K562 (cell line): ENCODE data around the gene CACNA2D3. TPM values are rescaled to one million over a fixed set of nuclear protein-coding genes. Genes with fewer than 3 reads are reported as not detected.

ENCODE experiments used
- ATAC-seq: fragments of 200-7000 bp; cut with Tn5 transposase; 3 replicates; pipeline ENCODE4 v1.9.1; 2020; ENCODE audit warnings: moderate library complexity
- BruUV-seq: library from RNA; stranded (reverse); fragments of 400-500 nt; replicated peaks from 2 replicates; lab custom pipeline; 2021; lab: Mats Ljungman, UMichigan
- CTCF ChIA-PET: fragments of 300-600 bp; formaldehyde crosslinking; extraction: SDS; loops from one replicate; lab custom pipeline; 2021; ENCODE audit warnings: low intra/inter-chr PET ratio; lab: Yijun Ruan, JAX
- POLR2A ChIA-PET: fragments of 300-600, 350-650 bp; sonication (Branson Sonifier 250); formaldehyde crosslinking; extraction: SDS; loops from one replicate; lab custom pipeline; 2021; ENCODE audit warnings: antibody characterized with exemption, inconsistent platforms; lab: Yijun Ruan, JAX
- DNase-seq, 4 experiments: peaks; one replicate each; pipeline versions ENCODE4 v3.0.0 to v3.0.0-alpha.2; 2011 to 2018; ENCODE audit warnings: low spot score in 3 of 4, mixed read lengths in 3 of 4; ENCODE audit errors: extremely low read depth in 1 of 4
- FAIRE-seq: peaks from 2 replicates; lab custom pipeline; 2011; peaks lifted over from hg19 to GRCh38; lab: Jason Lieb, UNC
- H2AFZ ChIP-seq: 2 replicates; pipeline ENCODE4 v1.6.0; 2011; ENCODE audit warnings: low read depth, low read length, control low read depth, inconsistent platforms
- H3K27ac ChIP-seq: fragments of 200-600 bp; 3 replicates; pipeline ENCODE4 v1.8.0; 2011; ENCODE audit warnings: low read depth, mild to moderate bottlenecking, control low read depth, inconsistent platforms, low read length, moderate library complexity, mixed read lengths; ENCODE audit errors: extremely low read depth
- H3K27me3 ChIP-seq, 2 experiments: fragments of 300-600 bp in 1 of 2; 2 replicates in 1 of 2; 3 replicates in 1 of 2; pipeline versions ENCODE4 v1.6.0 to v1.8.0; 2011; ENCODE audit warnings: inconsistent platforms in 2 of 2, low read length in 2 of 2, mild to moderate bottlenecking in 1 of 2, mixed read lengths in 1 of 2, moderate library complexity in 1 of 2; ENCODE audit not compliant: control insufficient read depth in 2 of 2, insufficient read depth in 2 of 2
- H3K36me3 ChIP-seq: fragments of 300-600 bp; 3 replicates; pipeline ENCODE4 v1.8.0; 2011; ENCODE audit warnings: mild to moderate bottlenecking, low read length, inconsistent platforms; ENCODE audit not compliant: control insufficient read depth, insufficient read depth
- H3K4me1 ChIP-seq, 2 experiments: fragments of 200-600 bp in 1 of 2; replicated peaks in 1 of 2; 2 replicates in 1 of 2; 3 replicates in 1 of 2; pipeline versions ENCODE4 v1.5.1 to v1.8.0; 2011; ENCODE audit warnings: inconsistent platforms in 2 of 2, low read length in 2 of 2, mild to moderate bottlenecking in 1 of 2, mixed read lengths in 1 of 2, moderate library complexity in 1 of 2; ENCODE audit not compliant: control insufficient read depth in 2 of 2, insufficient read depth in 2 of 2
- H3K4me2 ChIP-seq: 2 replicates; pipeline ENCODE4 v1.6.1; 2011; ENCODE audit warnings: low read length, control low read depth, inconsistent platforms, mixed read lengths; ENCODE audit not compliant: insufficient read depth
- H3K4me3 ChIP-seq: fragments of 200-600 bp; sonication (generic), shearing (Covaris generic); 2 replicates; pipeline ENCODE4 v1.5.1; 2016; ENCODE audit warnings: control low read depth, inconsistent platforms
- H3K79me2 ChIP-seq: fragments of 200-600 bp; 3 replicates; pipeline ENCODE4 v1.8.0; 2011; ENCODE audit warnings: low read length, inconsistent platforms; ENCODE audit not compliant: control insufficient read depth, insufficient read depth
- H3K9ac ChIP-seq, 2 experiments: 2 replicates each; pipeline versions ENCODE4 v1.6.0 to v1.6.1; 2011; ENCODE audit warnings: low read depth in 2 of 2, low read length in 2 of 2, control low read depth in 1 of 2, inconsistent platforms in 1 of 2, mild to moderate bottlenecking in 1 of 2, mixed read lengths in 1 of 2; ENCODE audit not compliant: insufficient read depth in 1 of 2
- H3K9me1 ChIP-seq: one replicate; pipeline ENCODE4 v1.6.0; 2011; ENCODE audit warnings: inconsistent platforms, mild to moderate bottlenecking, low read length, moderate library complexity; ENCODE audit not compliant: control insufficient read depth, insufficient read depth
- H3K9me3 ChIP-seq: replicated peaks from 2 replicates; pipeline ENCODE4 v1.5.1; 2011; ENCODE audit warnings: low read depth, low read length, inconsistent platforms; ENCODE audit not compliant: control insufficient read depth, insufficient read depth
- H4K20me1 ChIP-seq: replicated peaks from 2 replicates; pipeline ENCODE4 v1.6.1; 2011; ENCODE audit warnings: low read length, inconsistent platforms, mixed read lengths; ENCODE audit not compliant: control insufficient read depth, insufficient read depth
- DNMT1 ChIP-seq: fragments of 450-650 bp; IDR thresholded peaks from 2 replicates; pipeline ENCODE4 v1.6.1; 2016; ENCODE audit warnings: antibody characterized with exemption, mild to moderate bottlenecking
- HDAC2 ChIP-seq: fragments of 450-650 bp; IDR thresholded peaks from 2 replicates; pipeline ENCODE4 v1.6.1; 2016; ENCODE audit warnings: mild to moderate bottlenecking
- MAFK ChIP-seq: IDR thresholded peaks from 2 replicates; pipeline ENCODE4 v1.6.1; 2011; ENCODE audit warnings: low read length, improper control_type of control experiment
- MBD2 ChIP-seq: sonication (generic); IDR thresholded peaks from 2 replicates; pipeline ENCODE4 v1.6.1; 2016; ENCODE audit warnings: low read depth, borderline replicate concordance
- MCM5 ChIP-seq: fragments of 450-650 bp; IDR thresholded peaks from 2 replicates; pipeline ENCODE4 v1.6.1; 2016; ENCODE audit warnings: low read depth
- NUFIP1 ChIP-seq: fragments of 450-650 bp; IDR thresholded peaks from 2 replicates; pipeline ENCODE4 v1.6.1; 2018; ENCODE audit not compliant: partially characterized antibody
- SRSF3 ChIP-seq: fragments of 200-400 bp; formaldehyde crosslinking; IDR thresholded peaks from 2 replicates; pipeline ENCODE4 v1.6.1; 2016; ENCODE audit warnings: mild to moderate bottlenecking, low read length, moderate library complexity; ENCODE audit not compliant: insufficient read depth
- ZNF224 ChIP-seq: sonication (generic); formaldehyde crosslinking; IDR thresholded peaks from 2 replicates; pipeline ENCODE4 v1.8.0; 2022; ENCODE audit warnings: mild to moderate bottlenecking, missing genetic modification reagents
- ZNF3 ChIP-seq: fragments of 250-450 bp; sonication (Bioruptor Pico); IDR thresholded peaks from 2 replicates; pipeline ENCODE4 v1.5.0; 2021; ENCODE audit warnings: mild to moderate bottlenecking, moderate library complexity
- ZNF644 ChIP-seq: fragments of 200-800 bp; sonication (Bioruptor generic); IDR thresholded peaks from 2 replicates; pipeline ENCODE4 v1.6.1; 2016; ENCODE audit warnings: low read depth, missing genetic modification characterization, missing compliant biosample characterization
- WGBS: fragments of 100-300 bp; shearing (Covaris generic); methylation state at CpG from one replicate; pipeline ENCODE4 v1.1.6; 2016; ENCODE audit warnings: low coverage, mixed read lengths; ENCODE audit not compliant: insufficient coverage; ENCODE audit errors: missing lambda C conversion rate; 5-methylcytosine and 5-hydroxymethylcytosine counted together
- in situ Hi-C: fragments of 300-500 bp; cut with MboI; formaldehyde crosslinking; loops from 4 replicates; pipeline ENCODE4 v1.15.0; 2018; ENCODE audit warnings: inconsistent platforms, mixed read lengths
- intact Hi-C: fragments of 100-400 bp; cut with micrococcal nuclease; formaldehyde crosslinking; loops from 2 replicates; pipeline ENCODE4 v1.14.2; 2022
- polyA plus RNA-seq, 8 experiments: library from polyadenylated mRNA; depleted of rRNA in 4 of 8; stranded (reverse) in 5 of 8; unstranded in 3 of 8; fragments of >200 nt; fragmentation: Nextera tagmentation in 2 of 8; fragmentation: Illumina TruSeq in 1 of 8; extraction: Ambion mirVana in 2 of 8; extraction: Trizol in 1 of 8; gene quantifications; 2 replicates each; pipeline versions ENCODE4 v1.2.1 to v1.2.3, GENCODE V29; 2011 to 2014; ENCODE audit warnings: inconsistent platforms in 1 of 8, missing spikeins in 1 of 8
- total RNA-seq, 7 experiments: library from RNA; depleted of rRNA in 6 of 7; stranded (reverse); fragments of >200 nt in 6 of 7; fragmentation: Illumina TruSeq in 2 of 7; extraction: Trizol in 2 of 7; gene quantifications; 2 replicates each; pipeline versions ENCODE4 v1.2.1 to v1.2.3, GENCODE V29; 2011 to 2021; ENCODE audit warnings: low replicate concordance in 1 of 7
- TF ChIP-seq, protein P1 (sequence below): fragments of 250-450 bp; sonication (Bioruptor Pico); IDR thresholded peaks from 2 replicates; pipeline ENCODE4 v1.4.0; 2020; ENCODE audit warnings: mild to moderate bottlenecking, moderate library complexity
- TF ChIP-seq, protein P2 (sequence below): fragments of 450-650 bp; formaldehyde crosslinking; IDR thresholded peaks from 2 replicates; pipeline ENCODE4 v1.4.0; 2020; ENCODE audit warnings: mild to moderate bottlenecking, moderate library complexity

CACNA2D3 gene
- total and polyA plus RNA-seq, 9 of the 15 experiments (the other 6 are each of a cell fraction or from before 2014, with no cell fraction given): 0.01 TPM; not detected in 8

DNA sequence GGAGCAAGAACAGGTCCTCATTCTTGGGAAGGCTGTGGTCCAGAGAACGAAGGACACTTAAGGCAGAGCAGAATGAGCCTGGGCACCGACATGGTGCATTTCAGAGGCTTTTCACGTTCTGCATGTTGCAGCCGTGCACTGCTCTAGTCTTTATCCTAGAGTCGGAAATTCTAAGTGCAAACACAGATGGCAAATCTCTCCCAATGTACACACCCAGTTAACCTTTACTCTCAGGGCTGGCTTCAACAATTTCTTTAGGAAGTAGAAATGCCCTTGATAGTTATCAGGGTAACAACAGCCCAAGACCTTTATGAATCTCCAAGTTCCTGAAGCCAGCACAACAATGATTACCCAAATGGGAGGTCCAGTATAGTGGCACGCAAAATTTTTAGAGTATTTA is 844.6 kb downstream of the CACNA2D3 start:
- in situ Hi-C loops (no loop called here), intact Hi-C loops (no loop called here)
- peaks cover 0 to 3% of the 10 kb centered on the region in 2 experiments; a peak in 3 of 5 replicates for H3K4me1 ChIP-seq
- no peak for DNase-seq
- no peak overlapping the region for H3K4me2 ChIP-seq
- no peak for FAIRE-seq
- no peaks in the 10 kb centered on the region for H3K79me2 ChIP-seq
- POLR2A ChIA-PET: no interaction called here
- H3K27ac ChIP-seq: no peak overlapping the region
- WGBS: 4% methylated on average over 5 of the region's 6 CpGs
- no peak for ATAC-seq
- no peaks in the 10 kb centered on the region for H3K27me3 ChIP-seq
- no peaks in the 10 kb centered on the region for H3K9me1 ChIP-seq
- CTCF ChIA-PET: no interaction called here
- H3K9me3 ChIP-seq: no peaks in the 10 kb centered on the region
- no peak overlapping the region for H2AFZ ChIP-seq
- H3K9ac ChIP-seq: no peak overlapping the region
- no peak for TF ChIP-seq MBD2
- TF ChIP-seq ZNF644 (tag): no peak
- no peak for TF ChIP-seq ZNF224 (CRISPR knock-in tag)
- no peak overlapping the region for H3K4me3 ChIP-seq
- no TSS peak for BruUV-seq
- no peaks in the 10 kb centered on the region for H3K36me3 ChIP-seq
- H4K20me1 ChIP-seq: no peaks in the 10 kb centered on the region

DNA sequence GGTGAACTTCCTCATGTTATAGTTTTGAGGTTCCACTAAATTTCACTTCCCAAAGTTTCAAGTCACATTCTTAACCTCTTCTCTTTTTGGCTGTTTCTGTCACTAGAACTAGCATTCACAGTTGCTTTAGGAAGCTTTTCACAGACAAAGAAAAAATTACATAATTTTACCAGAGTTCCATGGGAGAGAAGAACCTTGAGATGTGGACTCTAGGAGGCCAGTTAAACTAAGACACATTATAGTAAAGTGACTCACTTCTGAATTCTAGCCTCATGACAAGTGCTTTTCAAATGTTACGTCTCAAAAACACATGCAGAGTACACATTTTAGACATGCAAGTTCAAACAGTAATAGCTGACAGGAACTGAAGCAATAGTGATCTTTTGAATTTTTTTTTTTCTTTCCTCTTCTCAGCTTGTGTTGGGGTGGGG is 845.4 kb downstream of the CACNA2D3 start:
- 10% methylated on average over 1 of the region's 1 CpG for WGBS
- BruUV-seq: no TSS peak
- CTCF ChIA-PET: no interaction called here
- TF ChIP-seq, protein P1, sequence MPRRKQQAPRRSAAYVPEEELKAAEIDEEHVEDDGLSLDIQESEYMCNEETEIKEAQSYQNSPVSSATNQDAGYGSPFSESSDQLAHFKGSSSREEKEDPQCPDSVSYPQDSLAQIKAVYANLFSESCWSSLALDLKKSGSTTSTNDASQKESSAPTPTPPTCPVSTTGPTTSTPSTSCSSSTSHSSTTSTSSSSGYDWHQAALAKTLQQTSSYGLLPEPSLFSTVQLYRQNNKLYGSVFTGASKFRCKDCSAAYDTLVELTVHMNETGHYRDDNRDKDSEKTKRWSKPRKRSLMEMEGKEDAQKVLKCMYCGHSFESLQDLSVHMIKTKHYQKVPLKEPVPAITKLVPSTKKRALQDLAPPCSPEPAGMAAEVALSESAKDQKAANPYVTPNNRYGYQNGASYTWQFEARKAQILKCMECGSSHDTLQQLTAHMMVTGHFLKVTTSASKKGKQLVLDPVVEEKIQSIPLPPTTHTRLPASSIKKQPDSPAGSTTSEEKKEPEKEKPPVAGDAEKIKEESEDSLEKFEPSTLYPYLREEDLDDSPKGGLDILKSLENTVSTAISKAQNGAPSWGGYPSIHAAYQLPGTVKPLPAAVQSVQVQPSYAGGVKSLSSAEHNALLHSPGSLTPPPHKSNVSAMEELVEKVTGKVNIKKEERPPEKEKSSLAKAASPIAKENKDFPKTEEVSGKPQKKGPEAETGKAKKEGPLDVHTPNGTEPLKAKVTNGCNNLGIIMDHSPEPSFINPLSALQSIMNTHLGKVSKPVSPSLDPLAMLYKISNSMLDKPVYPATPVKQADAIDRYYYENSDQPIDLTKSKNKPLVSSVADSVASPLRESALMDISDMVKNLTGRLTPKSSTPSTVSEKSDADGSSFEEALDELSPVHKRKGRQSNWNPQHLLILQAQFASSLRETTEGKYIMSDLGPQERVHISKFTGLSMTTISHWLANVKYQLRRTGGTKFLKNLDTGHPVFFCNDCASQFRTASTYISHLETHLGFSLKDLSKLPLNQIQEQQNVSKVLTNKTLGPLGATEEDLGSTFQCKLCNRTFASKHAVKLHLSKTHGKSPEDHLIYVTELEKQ (CRISPR knock-in tag): no peak
- TF ChIP-seq MAFK (no peak), SRSF3 (no peak), DNMT1 (no peak), NUFIP1 (no peak), MCM5 (no peak), HDAC2 (no peak), ZNF3 (CRISPR knock-in tag) (no peak)
- TF ChIP-seq, protein P2, sequence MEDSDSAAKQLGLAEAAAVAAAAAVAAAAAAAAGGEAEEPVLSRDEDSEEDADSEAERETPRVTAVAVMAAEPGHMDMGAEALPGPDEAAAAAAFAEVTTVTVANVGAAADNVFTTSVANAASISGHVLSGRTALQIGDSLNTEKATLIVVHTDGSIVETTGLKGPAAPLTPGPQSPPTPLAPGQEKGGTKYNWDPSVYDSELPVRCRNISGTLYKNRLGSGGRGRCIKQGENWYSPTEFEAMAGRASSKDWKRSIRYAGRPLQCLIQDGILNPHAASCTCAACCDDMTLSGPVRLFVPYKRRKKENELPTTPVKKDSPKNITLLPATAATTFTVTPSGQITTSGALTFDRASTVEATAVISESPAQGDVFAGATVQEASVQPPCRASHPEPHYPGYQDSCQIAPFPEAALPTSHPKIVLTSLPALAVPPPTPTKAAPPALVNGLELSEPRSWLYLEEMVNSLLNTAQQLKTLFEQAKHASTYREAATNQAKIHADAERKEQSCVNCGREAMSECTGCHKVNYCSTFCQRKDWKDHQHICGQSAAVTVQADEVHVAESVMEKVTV (CRISPR knock-in tag): no peak

More for the DNA sequence above, 845.4 kb downstream of the CACNA2D3 start:
- in situ Hi-C loops: no loop called here
- H3K4me2 ChIP-seq: no peak overlapping the region
- H3K79me2 ChIP-seq: no peaks in the 10 kb centered on the region
- H3K4me3 ChIP-seq: no peak overlapping the region
- no peak for FAIRE-seq
- no peaks in the 10 kb centered on the region for H3K9me1 ChIP-seq
- H3K9ac ChIP-seq: no peak overlapping the region
- no peaks in the 10 kb centered on the region for H3K36me3 ChIP-seq
- intact Hi-C loops: no loop called here
- no peak for ATAC-seq
- POLR2A ChIA-PET: no interaction called here
- no peaks in the 10 kb centered on the region for H3K9me3 ChIP-seq
- no peak overlapping the region for H2AFZ ChIP-seq
- H3K27ac ChIP-seq: no peak overlapping the region
- peaks cover 0 to 3% of the 10 kb centered on the region in 2 experiments; a peak in 3 of 5 replicates for H3K4me1 ChIP-seq
- no peaks in the 10 kb centered on the region for H4K20me1 ChIP-seq
- no peak for DNase-seq
- no peaks in the 10 kb centered on the region for H3K27me3 ChIP-seq
